SK-N-SH treated with all-trans-retinoic acid at 6 μM for 48 hours (cell line): ENCODE results near the gene CNTNAP2.

Experiments
- ATAC-seq: fragments of 200-7000 bp; cut with Tn5 transposase; 3 replicates; pipeline ENCODE4 v1.9.1; 2020; ENCODE audit warnings: mild to moderate bottlenecking, moderate library complexity
- ARNTL ChIP-seq: fragments of 450-650 bp; formaldehyde crosslinking; IDR thresholded peaks from 2 replicates; pipeline ENCODE4 v1.5.0; 2020; ENCODE audit warnings: low read depth, mild to moderate bottlenecking, moderate library complexity, borderline replicate concordance
- BACH2 ChIP-seq: fragments of 250-450 bp; sonication (Bioruptor Pico); IDR thresholded peaks from 2 replicates; pipeline ENCODE4 v1.9.0; 2021; ENCODE audit warnings: mild to moderate bottlenecking, borderline replicate concordance
- CSDC2 ChIP-seq: fragments of 250-450 bp; sonication (Bioruptor Pico); IDR thresholded peaks from 2 replicates; pipeline ENCODE4 v1.5.0; 2020; ENCODE audit warnings: mild to moderate bottlenecking, moderate library complexity
- ESRRG ChIP-seq: fragments of 250-450 bp; sonication (Bioruptor Pico); IDR thresholded peaks from 2 replicates; pipeline ENCODE4 v1.6.1; 2021; ENCODE audit warnings: mild to moderate bottlenecking
- ISL1 ChIP-seq: fragments of 250-450 bp; sonication (Bioruptor Pico); IDR thresholded peaks from 2 replicates; pipeline ENCODE4 v2.1.2; 2022; ENCODE audit warnings: mild to moderate bottlenecking, moderate library complexity
- PPARA ChIP-seq: fragments of 250-450 bp; sonication (Bioruptor Pico); IDR thresholded peaks from 2 replicates; pipeline ENCODE4 v1.5.0; 2020; ENCODE audit warnings: mild to moderate bottlenecking, borderline replicate concordance
- RARB ChIP-seq: fragments of 250-450 bp; sonication (Bioruptor Pico); IDR thresholded peaks from 2 replicates; pipeline ENCODE4 v1.8.0; 2021; ENCODE audit warnings: mild to moderate bottlenecking, moderate library complexity
- SNAI2 ChIP-seq: fragments of 250-450 bp; sonication (Bioruptor Pico); IDR thresholded peaks from 2 replicates; pipeline ENCODE4 v1.5.0; 2020; ENCODE audit warnings: mild to moderate bottlenecking, moderate library complexity
- TCF4 ChIP-seq: fragments of 250-450 bp; sonication (Bioruptor Pico); IDR thresholded peaks from 2 replicates; pipeline ENCODE4 v1.8.0; 2021; ENCODE audit warnings: mild to moderate bottlenecking, moderate library complexity, borderline replicate concordance
- TOX ChIP-seq: fragments of 250-450 bp; sonication (Bioruptor Pico); IDR thresholded peaks from 2 replicates; pipeline ENCODE4 v1.8.0; 2021; ENCODE audit warnings: mild to moderate bottlenecking, moderate library complexity, borderline replicate concordance
- ZFP3 ChIP-seq: fragments of 250-450 bp; sonication (Bioruptor Pico); IDR thresholded peaks from 2 replicates; pipeline ENCODE4 v1.5.0; 2020; ENCODE audit warnings: mild to moderate bottlenecking, moderate library complexity
- ZFP30 ChIP-seq: fragments of 450-650 bp; formaldehyde crosslinking; IDR thresholded peaks from 2 replicates; pipeline ENCODE4 v1.5.0; 2022; ENCODE audit warnings: mild to moderate bottlenecking, moderate library complexity
- ZNF70 ChIP-seq: fragments of 450-650 bp; formaldehyde crosslinking; IDR thresholded peaks from 2 replicates; pipeline ENCODE4 v1.5.0; 2020; ENCODE audit warnings: mild to moderate bottlenecking, moderate library complexity
- TF ChIP-seq, protein P1 (sequence below): fragments of 250-450 bp; sonication (Bioruptor Pico); IDR thresholded peaks from 2 replicates; pipeline ENCODE4 v1.5.1; 2020; ENCODE audit warnings: low read depth, mild to moderate bottlenecking, moderate library complexity
- TF ChIP-seq, protein P2 (sequence below): fragments of 250-450 bp; sonication (Bioruptor Pico); IDR thresholded peaks from 2 replicates; pipeline ENCODE4 v1.5.1; 2021; ENCODE audit warnings: mild to moderate bottlenecking, moderate library complexity
- TF ChIP-seq, protein P3 (sequence below): fragments of 250-450 bp; sonication (Bioruptor Pico); IDR thresholded peaks from 2 replicates; pipeline ENCODE4 v1.8.0; 2021; ENCODE audit warnings: low read depth, mild to moderate bottlenecking, moderate library complexity, borderline replicate concordance
- TF ChIP-seq, protein P4 (sequence below): fragments of 250-450 bp; sonication (Bioruptor Pico); IDR thresholded peaks from 2 replicates; pipeline ENCODE4 v1.8.0; 2020; ENCODE audit warnings: mild to moderate bottlenecking, moderate library complexity, borderline replicate concordance
- TF ChIP-seq, protein P5 (sequence below): fragments of 250-450 bp; sonication (Bioruptor Pico); IDR thresholded peaks from 2 replicates; pipeline ENCODE4 v1.5.0; 2020; ENCODE audit warnings: mild to moderate bottlenecking, moderate library complexity

CNTNAP2 gene

DNA sequence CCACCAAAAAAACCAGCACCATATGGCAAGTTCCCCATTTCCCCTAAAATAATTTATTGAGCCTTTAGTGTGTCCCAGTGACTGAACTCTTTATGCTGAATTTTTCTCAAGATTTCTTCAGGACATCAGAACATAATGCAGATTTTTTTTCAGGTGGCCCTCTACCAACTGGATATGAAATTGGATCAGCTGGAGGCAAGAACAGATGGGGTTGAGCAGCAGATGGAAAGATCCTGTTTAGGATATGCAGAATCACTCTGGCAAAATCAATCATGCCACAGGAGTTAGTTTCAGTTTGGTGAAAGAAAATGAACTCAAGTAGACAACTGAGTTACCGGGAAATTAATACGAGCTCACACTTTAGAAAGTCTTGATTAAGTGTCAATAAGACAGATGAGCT lies 1712.4 kb downstream of the CNTNAP2 start:
- TF ChIP-seq ESRRG, result no peak
- no peak for TF ChIP-seq TOX (CRISPR knock-in tag)
- TF ChIP-seq, protein P1, sequence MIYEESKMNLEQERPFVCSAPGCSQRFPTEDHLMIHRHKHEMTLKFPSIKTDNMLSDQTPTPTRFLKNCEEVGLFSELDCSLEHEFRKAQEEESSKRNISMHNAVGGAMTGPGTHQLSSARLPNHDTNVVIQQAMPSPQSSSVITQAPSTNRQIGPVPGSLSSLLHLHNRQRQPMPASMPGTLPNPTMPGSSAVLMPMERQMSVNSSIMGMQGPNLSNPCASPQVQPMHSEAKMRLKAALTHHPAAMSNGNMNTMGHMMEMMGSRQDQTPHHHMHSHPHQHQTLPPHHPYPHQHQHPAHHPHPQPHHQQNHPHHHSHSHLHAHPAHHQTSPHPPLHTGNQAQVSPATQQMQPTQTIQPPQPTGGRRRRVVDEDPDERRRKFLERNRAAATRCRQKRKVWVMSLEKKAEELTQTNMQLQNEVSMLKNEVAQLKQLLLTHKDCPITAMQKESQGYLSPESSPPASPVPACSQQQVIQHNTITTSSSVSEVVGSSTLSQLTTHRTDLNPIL (CRISPR knock-in tag), result no peak
- no peak for TF ChIP-seq BACH2 (CRISPR knock-in tag)
- TF ChIP-seq, protein P2, sequence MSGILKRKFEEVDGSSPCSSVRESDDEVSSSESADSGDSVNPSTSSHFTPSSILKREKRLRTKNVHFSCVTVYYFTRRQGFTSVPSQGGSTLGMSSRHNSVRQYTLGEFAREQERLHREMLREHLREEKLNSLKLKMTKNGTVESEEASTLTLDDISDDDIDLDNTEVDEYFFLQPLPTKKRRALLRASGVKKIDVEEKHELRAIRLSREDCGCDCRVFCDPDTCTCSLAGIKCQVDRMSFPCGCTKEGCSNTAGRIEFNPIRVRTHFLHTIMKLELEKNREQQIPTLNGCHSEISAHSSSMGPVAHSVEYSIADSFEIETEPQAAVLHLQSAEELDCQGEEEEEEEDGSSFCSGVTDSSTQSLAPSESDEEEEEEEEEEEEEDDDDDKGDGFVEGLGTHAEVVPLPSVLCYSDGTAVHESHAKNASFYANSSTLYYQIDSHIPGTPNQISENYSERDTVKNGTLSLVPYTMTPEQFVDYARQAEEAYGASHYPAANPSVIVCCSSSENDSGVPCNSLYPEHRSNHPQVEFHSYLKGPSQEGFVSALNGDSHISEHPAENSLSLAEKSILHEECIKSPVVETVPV, result no peak
- TF ChIP-seq ARNTL (CRISPR knock-in tag), result no peak
- ATAC-seq, result no peak

DNA sequence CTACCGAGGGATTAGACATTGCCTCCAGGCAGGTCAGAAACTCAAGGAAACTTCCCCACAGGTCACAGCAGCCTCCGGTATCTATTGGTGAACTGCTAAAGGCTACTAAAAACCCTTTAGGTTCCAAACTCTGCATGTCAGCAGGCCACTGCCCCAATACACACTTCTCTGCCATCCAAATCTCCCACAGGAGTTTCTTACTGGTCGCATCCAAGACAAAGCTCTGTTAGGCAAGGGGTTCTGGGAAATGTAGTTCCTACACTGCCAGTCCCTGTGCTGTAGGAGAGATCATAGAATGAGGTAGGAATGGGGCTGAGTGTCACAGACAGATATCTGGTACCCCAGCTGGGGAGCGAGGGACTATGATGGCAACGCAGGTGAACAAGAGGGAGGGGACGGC lies 1717.0 kb downstream of the CNTNAP2 start:
- peak; percentile 76 for ATAC-seq

DNA sequence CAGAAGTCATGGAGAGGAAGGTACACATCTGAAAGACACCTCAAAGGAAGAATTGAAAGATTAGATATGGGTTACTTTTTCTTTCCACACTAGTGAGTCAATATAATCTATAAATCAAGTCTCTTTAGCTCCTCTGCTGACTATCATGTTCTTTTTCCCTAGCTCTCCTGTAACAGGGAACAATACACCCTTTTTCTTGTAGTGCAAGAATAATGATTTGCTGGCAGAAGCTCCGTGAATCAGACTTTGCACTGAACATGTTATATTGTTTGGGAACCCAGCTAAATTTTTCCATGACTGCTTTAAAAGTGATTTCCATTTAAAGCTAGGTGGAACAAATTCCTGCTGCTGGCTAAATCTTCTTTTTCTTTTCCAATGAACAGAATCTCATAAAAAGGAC lies 1717.4 kb downstream of the CNTNAP2 start:
- TF ChIP-seq ZNF70, result no peak
- no peak for ATAC-seq

More for the DNA sequence above, 1717.0 kb downstream of the CNTNAP2 start:
- TF ChIP-seq ESRRG (no peak), ISL1 (no peak), SNAI2 (CRISPR knock-in tag) (no peak), TCF4 (CRISPR knock-in tag) (no peak)

DNA sequence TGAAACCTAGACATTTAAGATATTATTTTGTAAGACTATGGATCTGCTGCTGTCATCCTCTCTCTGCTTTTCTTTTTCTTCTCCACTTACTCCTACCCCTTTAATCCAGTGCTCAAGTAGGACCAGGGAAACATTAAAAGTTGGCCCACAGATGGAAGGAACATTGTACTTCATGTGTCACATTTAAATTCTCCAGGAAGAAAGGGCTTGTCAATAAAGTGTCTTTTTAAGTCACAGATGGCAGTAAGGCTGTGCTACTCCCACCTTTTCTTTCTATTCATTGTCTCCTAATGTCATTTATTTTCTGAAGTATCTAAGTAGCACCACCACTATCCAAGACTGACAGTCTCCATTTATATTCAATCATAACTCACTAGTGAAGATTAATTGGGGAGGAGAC lies 1736.2 kb downstream of the CNTNAP2 start:
- TF ChIP-seq TOX (CRISPR knock-in tag), result no peak
- TF ChIP-seq, protein P3, sequence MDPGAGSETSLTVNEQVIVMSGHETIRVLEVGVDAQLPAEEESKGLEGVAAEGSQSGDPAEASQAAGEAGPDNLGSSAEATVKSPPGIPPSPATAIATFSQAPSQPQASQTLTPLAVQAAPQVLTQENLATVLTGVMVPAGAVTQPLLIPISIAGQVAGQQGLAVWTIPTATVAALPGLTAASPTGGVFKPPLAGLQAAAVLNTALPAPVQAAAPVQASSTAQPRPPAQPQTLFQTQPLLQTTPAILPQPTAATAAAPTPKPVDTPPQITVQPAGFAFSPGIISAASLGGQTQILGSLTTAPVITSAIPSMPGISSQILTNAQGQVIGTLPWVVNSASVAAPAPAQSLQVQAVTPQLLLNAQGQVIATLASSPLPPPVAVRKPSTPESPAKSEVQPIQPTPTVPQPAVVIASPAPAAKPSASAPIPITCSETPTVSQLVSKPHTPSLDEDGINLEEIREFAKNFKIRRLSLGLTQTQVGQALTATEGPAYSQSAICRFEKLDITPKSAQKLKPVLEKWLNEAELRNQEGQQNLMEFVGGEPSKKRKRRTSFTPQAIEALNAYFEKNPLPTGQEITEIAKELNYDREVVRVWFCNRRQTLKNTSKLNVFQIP (CRISPR knock-in tag), result no peak
- ATAC-seq, result no peak

DNA sequence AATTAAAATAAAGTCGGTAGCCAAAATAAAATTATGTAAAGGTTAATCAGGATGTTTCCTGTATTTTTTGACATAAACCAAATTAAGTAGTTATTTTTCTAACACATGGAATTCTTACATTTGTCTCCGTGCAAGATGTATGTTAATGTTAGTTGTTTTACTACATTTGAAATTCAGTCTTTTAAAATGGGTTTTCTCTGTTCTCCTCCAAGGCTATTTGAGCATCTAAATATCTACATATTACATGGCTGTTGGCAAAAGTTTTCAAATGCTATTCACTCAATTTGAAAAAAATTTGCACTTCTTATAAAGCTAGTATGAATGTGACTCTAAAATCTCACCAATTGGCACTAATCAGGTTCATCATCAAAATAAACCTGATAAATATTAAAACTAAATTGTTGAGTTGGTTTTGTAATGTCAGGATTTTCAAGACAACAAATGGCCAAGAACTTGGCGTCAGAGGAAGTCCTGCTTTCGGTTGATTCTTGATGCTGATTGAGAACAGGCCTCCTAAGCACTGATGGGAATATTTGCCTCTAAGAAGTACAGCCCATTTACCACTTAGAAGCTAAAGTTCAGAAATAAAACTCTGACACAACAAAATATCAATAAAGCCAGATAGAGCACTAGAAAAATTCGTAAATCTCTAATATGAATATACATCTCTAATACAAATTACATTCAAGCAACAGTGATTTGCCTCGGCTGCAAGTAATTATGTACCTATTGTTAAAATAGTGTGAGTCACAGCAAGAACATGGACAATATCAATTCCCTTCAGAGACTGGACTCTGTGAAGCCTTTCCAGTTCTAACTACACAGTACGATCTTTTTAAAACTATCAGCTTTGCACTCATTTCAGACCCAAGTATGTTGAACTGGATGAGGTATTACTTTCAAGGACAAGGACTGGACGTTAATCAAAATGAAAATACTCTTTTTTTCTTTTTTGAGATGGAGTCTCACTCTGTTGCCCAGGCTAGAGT lies 1740.8 kb downstream of the CNTNAP2 start:
- ATAC-seq, result no peak
- TF ChIP-seq, protein P4, sequence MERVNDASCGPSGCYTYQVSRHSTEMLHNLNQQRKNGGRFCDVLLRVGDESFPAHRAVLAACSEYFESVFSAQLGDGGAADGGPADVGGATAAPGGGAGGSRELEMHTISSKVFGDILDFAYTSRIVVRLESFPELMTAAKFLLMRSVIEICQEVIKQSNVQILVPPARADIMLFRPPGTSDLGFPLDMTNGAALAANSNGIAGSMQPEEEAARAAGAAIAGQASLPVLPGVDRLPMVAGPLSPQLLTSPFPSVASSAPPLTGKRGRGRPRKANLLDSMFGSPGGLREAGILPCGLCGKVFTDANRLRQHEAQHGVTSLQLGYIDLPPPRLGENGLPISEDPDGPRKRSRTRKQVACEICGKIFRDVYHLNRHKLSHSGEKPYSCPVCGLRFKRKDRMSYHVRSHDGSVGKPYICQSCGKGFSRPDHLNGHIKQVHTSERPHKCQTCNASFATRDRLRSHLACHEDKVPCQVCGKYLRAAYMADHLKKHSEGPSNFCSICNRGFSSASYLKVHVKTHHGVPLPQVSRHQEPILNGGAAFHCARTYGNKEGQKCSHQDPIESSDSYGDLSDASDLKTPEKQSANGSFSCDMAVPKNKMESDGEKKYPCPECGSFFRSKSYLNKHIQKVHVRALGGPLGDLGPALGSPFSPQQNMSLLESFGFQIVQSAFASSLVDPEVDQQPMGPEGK, result no peak
- TF ChIP-seq PPARA (no peak), ZFP30 (CRISPR knock-in tag) (no peak), BACH2 (CRISPR knock-in tag) (no peak), ESRRG (no peak), TOX (CRISPR knock-in tag) (no peak), RARB (no peak), CSDC2 (CRISPR knock-in tag) (no peak), ZFP3 (CRISPR knock-in tag) (no peak)
- TF ChIP-seq, protein P2, result no peak
- TF ChIP-seq, protein P3 (CRISPR knock-in tag), result no peak
- TF ChIP-seq, protein P5, sequence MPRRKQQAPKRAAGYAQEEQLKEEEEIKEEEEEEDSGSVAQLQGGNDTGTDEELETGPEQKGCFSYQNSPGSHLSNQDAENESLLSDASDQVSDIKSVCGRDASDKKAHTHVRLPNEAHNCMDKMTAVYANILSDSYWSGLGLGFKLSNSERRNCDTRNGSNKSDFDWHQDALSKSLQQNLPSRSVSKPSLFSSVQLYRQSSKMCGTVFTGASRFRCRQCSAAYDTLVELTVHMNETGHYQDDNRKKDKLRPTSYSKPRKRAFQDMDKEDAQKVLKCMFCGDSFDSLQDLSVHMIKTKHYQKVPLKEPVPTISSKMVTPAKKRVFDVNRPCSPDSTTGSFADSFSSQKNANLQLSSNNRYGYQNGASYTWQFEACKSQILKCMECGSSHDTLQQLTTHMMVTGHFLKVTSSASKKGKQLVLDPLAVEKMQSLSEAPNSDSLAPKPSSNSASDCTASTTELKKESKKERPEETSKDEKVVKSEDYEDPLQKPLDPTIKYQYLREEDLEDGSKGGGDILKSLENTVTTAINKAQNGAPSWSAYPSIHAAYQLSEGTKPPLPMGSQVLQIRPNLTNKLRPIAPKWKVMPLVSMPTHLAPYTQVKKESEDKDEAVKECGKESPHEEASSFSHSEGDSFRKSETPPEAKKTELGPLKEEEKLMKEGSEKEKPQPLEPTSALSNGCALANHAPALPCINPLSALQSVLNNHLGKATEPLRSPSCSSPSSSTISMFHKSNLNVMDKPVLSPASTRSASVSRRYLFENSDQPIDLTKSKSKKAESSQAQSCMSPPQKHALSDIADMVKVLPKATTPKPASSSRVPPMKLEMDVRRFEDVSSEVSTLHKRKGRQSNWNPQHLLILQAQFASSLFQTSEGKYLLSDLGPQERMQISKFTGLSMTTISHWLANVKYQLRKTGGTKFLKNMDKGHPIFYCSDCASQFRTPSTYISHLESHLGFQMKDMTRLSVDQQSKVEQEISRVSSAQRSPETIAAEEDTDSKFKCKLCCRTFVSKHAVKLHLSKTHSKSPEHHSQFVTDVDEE (CRISPR knock-in tag), result no peak
- TF ChIP-seq, protein P1 (CRISPR knock-in tag), result no peak
